ENCODE results near the gene GP5.

GP5 gene

GRCh38 chr3:194434503-194434902 lies 35.4 kb upstream of the GP5 start:
- no peak for TF ChIP-seq CEBPB (IDR thresholded peaks at IDR 0.05)
- no peak for TF ChIP-seq TAF1 (IDR thresholded peaks at IDR 0.05; ENCODE audit: low read depth)
- no peak for TF ChIP-seq YY1 (IDR thresholded peaks at IDR 0.05; ENCODE audit: low read depth)

DNA sequence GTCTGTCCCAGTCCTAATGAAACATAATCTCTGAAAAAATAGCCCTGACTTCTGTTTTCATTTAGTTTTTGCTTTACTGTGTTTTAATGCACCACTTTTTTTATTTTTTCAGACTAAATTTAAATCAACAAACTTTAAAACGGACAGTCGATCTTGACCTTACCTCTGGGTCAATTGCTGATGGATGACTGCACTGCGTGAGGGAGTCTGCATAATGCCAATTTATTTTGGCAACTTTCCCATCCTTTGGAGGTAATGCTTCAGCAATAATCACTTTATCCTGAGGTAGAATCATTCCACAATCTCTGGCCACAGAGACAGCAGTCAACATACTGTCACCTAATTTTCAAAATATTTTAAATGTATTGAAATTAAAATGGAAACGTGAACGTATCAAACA lies 32.5 kb upstream of the GP5 start:
- TF ChIP-seq ZBTB7A (IDR thresholded peaks at IDR 0.05; ENCODE audit: low read depth) (no peak), CREB1 (IDR thresholded peaks at IDR 0.05; ENCODE audit: low read depth) (no peak), FOXM1 (IDR thresholded peaks at IDR 0.05; ENCODE audit: borderline replicate concordance, low read depth) (no peak), RAD21 (IDR thresholded peaks at IDR 0.05; ENCODE audit: low read depth) (no peak), NFIC (IDR thresholded peaks at IDR 0.05) (no peak), TEAD4 (IDR thresholded peaks at IDR 0.05) (no peak), EP300 (IDR thresholded peaks at IDR 0.05; ENCODE audit: borderline replicate concordance) (no peak)
- TF ChIP-seq, protein P1, sequence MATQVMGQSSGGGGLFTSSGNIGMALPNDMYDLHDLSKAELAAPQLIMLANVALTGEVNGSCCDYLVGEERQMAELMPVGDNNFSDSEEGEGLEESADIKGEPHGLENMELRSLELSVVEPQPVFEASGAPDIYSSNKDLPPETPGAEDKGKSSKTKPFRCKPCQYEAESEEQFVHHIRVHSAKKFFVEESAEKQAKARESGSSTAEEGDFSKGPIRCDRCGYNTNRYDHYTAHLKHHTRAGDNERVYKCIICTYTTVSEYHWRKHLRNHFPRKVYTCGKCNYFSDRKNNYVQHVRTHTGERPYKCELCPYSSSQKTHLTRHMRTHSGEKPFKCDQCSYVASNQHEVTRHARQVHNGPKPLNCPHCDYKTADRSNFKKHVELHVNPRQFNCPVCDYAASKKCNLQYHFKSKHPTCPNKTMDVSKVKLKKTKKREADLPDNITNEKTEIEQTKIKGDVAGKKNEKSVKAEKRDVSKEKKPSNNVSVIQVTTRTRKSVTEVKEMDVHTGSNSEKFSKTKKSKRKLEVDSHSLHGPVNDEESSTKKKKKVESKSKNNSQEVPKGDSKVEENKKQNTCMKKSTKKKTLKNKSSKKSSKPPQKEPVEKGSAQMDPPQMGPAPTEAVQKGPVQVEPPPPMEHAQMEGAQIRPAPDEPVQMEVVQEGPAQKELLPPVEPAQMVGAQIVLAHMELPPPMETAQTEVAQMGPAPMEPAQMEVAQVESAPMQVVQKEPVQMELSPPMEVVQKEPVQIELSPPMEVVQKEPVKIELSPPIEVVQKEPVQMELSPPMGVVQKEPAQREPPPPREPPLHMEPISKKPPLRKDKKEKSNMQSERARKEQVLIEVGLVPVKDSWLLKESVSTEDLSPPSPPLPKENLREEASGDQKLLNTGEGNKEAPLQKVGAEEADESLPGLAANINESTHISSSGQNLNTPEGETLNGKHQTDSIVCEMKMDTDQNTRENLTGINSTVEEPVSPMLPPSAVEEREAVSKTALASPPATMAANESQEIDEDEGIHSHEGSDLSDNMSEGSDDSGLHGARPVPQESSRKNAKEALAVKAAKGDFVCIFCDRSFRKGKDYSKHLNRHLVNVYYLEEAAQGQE (IDR thresholded peaks at IDR 0.05; ENCODE audit: low read depth) = no peak

DNA sequence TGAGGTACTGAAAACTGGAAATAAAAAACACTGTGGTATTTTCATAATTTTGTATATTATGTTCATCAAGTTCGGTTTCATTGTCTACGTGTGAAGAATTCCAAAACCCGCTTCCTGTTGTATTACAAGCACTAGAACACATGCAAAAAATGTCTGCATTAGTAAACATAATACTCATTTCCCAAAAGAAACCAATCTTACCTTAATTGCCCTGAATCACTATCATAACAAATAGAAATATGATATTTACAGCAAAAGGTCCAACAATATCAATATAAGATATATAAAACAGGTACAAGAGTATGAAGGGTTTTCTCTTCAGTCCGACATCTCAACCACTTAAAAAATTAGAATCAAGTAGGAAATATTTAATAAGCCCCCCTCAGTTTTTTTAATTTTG lies 26.3 kb upstream of the GP5 start:
- TF ChIP-seq CEBPB (IDR thresholded peaks at IDR 0.05) = no peak
- TF ChIP-seq TEAD4 (IDR thresholded peaks at IDR 0.05) = no peak

GRCh38 chr3:194424953-194425352 lies 25.9 kb upstream of the GP5 start:
- no peak for TF ChIP-seq MAX (IDR thresholded peaks at IDR 0.05)
- TF ChIP-seq ZBTB7A (IDR thresholded peaks at IDR 0.05; ENCODE audit: low read depth) = no peak
- no peak for TF ChIP-seq TEAD4 (IDR thresholded peaks at IDR 0.05)
- TF ChIP-seq EGR1 (IDR thresholded peaks at IDR 0.05) = no peak
- no peak for TF ChIP-seq CREB1 (IDR thresholded peaks at IDR 0.05; ENCODE audit: low read depth)
- no peak for TF ChIP-seq TAF1 (IDR thresholded peaks at IDR 0.05; ENCODE audit: low read depth)

DNA sequence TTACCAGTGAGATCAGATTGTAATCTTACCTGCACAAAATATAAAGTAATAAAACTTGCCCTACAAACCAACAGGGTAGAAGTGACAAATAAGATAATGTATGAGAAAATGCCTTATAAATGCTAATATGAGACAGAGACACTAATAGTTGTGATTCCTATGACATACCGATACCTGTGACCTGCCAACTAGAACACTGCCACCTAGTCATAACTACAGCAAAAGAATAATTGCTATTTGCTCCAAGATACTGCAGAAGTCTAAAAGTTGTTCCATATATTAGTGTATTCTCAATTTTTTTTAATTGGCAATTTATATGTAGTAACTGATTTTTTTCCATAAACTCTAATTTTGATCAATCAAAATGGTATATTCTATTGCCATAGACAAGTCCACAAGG lies 25.3 kb upstream of the GP5 start:
- TF ChIP-seq TCF12 (IDR thresholded peaks at IDR 0.05; ENCODE audit: low read depth) (no peak), MAX (IDR thresholded peaks at IDR 0.05) (no peak), CREB1 (IDR thresholded peaks at IDR 0.05; ENCODE audit: low read depth) (no peak), TAF1 (IDR thresholded peaks at IDR 0.05; ENCODE audit: low read depth) (no peak), USF1 (IDR thresholded peaks at IDR 0.05) (no peak), EGR1 (IDR thresholded peaks at IDR 0.05) (no peak)
- TF ChIP-seq, protein P1 (IDR thresholded peaks at IDR 0.05; ENCODE audit: low read depth) = no peak

GRCh38 chr3:194423317-194423716 lies 24.3 kb upstream of the GP5 start:
- TF ChIP-seq CREB1 (IDR thresholded peaks at IDR 0.05; ENCODE audit: low read depth) (no peak), MAX (IDR thresholded peaks at IDR 0.05) (no peak), USF1 (IDR thresholded peaks at IDR 0.05) (no peak), FOXM1 (IDR thresholded peaks at IDR 0.05; ENCODE audit: borderline replicate concordance, low read depth) (no peak), CEBPB (IDR thresholded peaks at IDR 0.05) (no peak), ZBTB7A (IDR thresholded peaks at IDR 0.05; ENCODE audit: low read depth) (no peak), RAD21 (IDR thresholded peaks at IDR 0.05; ENCODE audit: low read depth) (no peak), TEAD4 (IDR thresholded peaks at IDR 0.05) (no peak), YY1 (IDR thresholded peaks at IDR 0.05; ENCODE audit: low read depth) (no peak), EP300 (IDR thresholded peaks at IDR 0.05; ENCODE audit: borderline replicate concordance) (no peak), TAF1 (IDR thresholded peaks at IDR 0.05; ENCODE audit: low read depth) (no peak), NFIC (IDR thresholded peaks at IDR 0.05) (no peak), EGR1 (IDR thresholded peaks at IDR 0.05) (no peak), TCF12 (IDR thresholded peaks at IDR 0.05; ENCODE audit: low read depth) (no peak)
- TF ChIP-seq, protein P1 (IDR thresholded peaks at IDR 0.05; ENCODE audit: low read depth) = no peak
